Measurements from ENCODE around the gene ADCY2.

DNA sequence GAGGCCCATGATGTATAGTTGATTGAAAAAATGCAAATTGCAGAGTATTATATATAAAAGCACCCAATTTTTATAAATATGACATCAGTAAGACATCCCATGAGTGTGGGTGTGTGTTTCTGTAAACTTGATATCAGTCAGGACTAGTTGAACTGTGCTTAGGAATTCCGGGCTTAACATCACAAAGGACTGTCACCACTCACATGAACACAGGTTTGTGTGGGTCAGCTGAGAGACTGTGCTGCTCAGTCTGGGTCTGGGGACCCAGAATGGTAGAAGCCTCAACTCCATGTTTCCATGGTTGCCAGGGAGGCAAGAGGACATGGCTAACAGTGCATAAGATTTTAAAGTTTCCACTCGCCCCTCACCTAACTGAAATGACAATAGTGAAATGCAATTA lies 120.3 kb downstream of the ADCY2 start:
- TF ChIP-seq, protein P1, sequence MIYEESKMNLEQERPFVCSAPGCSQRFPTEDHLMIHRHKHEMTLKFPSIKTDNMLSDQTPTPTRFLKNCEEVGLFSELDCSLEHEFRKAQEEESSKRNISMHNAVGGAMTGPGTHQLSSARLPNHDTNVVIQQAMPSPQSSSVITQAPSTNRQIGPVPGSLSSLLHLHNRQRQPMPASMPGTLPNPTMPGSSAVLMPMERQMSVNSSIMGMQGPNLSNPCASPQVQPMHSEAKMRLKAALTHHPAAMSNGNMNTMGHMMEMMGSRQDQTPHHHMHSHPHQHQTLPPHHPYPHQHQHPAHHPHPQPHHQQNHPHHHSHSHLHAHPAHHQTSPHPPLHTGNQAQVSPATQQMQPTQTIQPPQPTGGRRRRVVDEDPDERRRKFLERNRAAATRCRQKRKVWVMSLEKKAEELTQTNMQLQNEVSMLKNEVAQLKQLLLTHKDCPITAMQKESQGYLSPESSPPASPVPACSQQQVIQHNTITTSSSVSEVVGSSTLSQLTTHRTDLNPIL (CRISPR knock-in tag; IDR thresholded peaks at IDR 0.05; ENCODE audit: low read depth): no peak
- TF ChIP-seq PPARA (CRISPR knock-in tag; IDR thresholded peaks at IDR 0.05; ENCODE audit: borderline replicate concordance): no peak
- TF ChIP-seq OSR1 (CRISPR knock-in tag; IDR thresholded peaks at IDR 0.05): no peak
- TF ChIP-seq GLIS3 (CRISPR knock-in tag; IDR thresholded peaks at IDR 0.05): no peak
- TF ChIP-seq PATZ1 (CRISPR knock-in tag; IDR thresholded peaks at IDR 0.05; ENCODE audit: borderline replicate concordance): no peak
- TF ChIP-seq, protein P2, sequence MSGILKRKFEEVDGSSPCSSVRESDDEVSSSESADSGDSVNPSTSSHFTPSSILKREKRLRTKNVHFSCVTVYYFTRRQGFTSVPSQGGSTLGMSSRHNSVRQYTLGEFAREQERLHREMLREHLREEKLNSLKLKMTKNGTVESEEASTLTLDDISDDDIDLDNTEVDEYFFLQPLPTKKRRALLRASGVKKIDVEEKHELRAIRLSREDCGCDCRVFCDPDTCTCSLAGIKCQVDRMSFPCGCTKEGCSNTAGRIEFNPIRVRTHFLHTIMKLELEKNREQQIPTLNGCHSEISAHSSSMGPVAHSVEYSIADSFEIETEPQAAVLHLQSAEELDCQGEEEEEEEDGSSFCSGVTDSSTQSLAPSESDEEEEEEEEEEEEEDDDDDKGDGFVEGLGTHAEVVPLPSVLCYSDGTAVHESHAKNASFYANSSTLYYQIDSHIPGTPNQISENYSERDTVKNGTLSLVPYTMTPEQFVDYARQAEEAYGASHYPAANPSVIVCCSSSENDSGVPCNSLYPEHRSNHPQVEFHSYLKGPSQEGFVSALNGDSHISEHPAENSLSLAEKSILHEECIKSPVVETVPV (CRISPR knock-in tag; IDR thresholded peaks at IDR 0.05): no peak
- no peak for TF ChIP-seq ZNF8 (CRISPR knock-in tag; IDR thresholded peaks at IDR 0.05)
- TF ChIP-seq ZNF70 (CRISPR knock-in tag; IDR thresholded peaks at IDR 0.05): no peak
- TF ChIP-seq ARNTL (CRISPR knock-in tag; IDR thresholded peaks at IDR 0.05; ENCODE audit: borderline replicate concordance, low read depth): no peak
- no peak for TF ChIP-seq RARB (CRISPR knock-in tag; IDR thresholded peaks at IDR 0.05)

All from SK-N-SH treated with all-trans-retinoic acid at 6 μM for 48 hours (cell line).